ENCODE data around the gene RIMOC1.

RIMOC1 gene, protein sequence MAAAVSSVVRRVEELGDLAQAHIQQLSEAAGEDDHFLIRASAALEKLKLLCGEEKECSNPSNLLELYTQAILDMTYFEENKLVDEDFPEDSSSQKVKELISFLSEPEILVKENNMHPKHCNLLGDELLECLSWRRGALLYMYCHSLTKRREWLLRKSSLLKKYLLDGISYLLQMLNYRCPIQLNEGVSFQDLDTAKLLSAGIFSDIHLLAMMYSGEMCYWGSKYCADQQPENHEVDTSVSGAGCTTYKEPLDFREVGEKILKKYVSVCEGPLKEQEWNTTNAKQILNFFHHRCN

DNA sequence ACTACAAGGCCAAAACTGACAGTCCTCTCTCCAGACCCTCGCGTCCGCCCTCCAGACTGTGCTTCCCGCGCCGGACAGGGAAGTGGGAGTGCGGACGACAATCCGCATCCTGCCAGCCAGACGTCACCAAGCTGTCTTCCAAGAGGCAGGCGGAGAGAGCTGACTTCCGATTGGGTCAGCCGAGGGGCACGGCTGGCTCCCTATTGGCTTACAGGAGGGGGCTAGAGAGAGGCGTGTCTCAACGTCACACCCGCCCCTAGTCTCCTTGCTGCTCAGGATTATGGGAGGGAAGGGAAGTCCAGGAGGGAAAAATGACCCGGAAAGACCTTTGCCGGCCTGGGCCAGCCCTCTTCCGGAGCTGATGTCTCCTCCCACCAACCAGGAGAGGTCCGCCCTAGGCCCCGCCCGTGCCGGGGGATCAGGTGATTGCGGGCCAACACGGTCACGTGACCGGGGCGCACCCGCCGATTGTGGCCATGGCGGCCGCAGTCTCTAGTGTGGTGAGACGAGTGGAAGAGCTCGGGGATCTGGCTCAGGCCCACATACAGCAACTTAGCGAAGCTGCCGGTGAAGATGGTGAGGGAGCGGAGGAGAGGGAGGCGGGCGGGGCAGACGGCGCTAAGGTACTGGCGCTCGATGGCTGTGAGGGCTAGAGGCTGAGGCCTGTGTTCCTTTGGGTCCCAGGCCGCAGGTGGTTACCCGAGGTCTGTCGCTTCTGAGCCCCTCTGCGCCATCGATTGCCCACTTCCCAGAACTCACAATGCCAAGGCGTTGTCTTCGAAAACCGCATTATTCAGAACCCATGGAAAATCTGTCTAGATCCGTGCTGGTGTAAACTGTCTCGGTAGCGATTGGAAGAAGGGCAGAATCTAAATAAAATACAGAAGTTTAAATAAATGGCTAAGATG is at the start of gene RIMOC1:
Gene RIMOC1 (plus strand): TSS at position 453 of the 908 bp plus-strand sequence. CDS start 24 bp downstream, at position 477.
- DNase-seq: peak; percentile 98

DNA sequence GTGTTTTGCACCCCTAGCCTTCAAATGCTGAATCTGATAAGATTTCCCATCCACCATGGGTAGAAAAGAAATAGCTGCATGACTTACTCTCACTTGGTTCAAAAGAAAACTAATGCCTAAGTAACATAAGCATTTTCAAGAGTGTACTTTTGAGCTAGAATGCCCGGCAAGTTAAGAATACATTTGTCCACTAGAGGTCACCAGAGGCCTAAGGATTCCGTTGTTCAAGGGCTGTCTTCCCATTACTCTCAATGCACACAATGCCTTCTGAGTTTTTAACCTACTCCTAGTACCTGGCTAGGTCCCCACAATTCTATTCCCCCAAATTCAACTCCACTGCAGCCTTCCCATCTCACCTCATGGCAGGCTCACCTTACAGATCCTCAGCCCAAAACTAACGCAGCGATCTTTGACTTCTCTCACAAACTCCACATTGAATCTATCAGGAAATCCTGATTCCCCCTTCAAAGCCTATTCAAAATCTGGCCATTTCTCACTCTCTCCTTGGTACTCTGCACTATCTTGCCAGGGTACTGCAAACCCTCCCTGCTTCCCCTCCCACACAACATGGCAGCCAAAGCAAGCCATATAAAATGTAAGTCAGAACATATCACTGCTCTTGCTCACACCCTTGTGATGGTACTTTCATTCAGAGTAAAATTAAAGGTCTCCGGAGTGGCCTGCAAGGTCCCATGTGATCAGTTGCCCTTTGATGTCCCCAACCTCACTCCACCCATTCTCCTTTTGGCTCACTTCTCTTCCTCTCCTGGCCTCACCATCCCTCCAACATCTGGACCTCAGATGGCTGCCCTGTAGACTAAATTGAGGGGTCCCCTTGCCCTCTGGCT is 47.3 kb upstream of the RIMOC1 start:
- peak; percentile 14 for DNase-seq

DNA sequence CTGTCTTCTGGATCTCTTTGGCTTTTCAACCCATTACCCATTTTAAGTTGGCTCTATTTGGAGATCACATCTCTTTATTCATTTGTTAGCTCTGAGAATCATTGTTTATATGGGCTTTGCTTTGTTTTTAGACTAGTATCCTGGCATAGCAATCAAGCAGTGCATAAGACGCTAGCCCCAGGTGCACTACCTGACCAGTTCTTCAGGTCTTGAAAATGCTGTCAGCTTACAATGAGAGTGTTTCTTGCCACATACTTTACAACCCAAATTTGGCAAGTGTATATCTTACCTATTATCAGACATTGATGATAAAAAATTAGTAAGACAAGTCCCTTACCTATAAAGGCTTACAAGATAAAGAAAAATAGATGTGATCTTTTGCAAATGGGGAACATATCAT is 46.2 kb upstream of the RIMOC1 start:
- no peak for DNase-seq

DNA sequence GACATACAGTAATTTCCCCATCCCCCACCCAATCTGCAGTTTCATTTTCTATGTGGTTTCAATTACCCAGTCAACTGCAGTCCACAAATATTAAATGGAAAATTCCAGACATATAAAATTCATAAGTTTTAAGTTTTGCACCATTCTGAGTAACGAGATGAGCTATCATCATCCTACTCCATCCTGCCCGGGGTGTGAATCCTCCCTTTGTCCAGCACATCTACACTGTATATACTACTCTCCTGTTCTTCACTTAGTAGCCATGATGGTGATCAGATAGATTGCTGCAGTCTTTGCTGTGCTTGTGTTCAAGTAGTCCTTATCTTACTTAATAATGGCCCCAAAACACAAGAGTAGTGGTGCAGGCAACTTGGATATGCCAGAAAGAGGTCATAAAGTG is 45.3 kb upstream of the RIMOC1 start:
- no peak for DNase-seq

DNA sequence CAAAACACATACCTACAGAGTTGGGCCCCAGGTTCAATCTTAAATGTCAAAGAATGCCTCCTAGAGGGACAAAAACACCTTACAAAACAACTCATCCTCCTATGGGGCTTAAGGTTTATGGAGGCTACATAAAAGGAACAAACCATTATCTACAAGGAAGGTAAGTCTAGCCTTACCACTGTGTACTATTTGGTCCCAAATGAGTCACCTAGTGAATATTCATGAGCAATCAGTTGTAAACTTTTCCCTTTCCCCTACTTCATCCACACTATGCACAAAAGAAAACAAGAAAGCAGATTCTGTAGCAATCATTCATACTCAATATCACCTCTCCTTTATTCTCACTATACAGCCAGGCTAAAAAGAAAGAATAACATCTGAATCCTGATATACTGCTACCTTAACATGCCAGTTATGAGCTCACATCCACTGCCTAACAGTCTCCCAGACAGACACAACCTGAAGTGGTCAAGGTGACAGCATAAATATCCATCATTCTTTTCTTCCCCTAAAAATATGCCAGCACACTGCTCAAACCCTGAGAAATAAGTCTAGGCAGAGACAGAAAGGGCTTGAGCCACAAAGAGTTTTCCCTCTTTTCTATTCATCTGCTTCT is 40.2 kb upstream of the RIMOC1 start:
- no peak for DNase-seq

DNA sequence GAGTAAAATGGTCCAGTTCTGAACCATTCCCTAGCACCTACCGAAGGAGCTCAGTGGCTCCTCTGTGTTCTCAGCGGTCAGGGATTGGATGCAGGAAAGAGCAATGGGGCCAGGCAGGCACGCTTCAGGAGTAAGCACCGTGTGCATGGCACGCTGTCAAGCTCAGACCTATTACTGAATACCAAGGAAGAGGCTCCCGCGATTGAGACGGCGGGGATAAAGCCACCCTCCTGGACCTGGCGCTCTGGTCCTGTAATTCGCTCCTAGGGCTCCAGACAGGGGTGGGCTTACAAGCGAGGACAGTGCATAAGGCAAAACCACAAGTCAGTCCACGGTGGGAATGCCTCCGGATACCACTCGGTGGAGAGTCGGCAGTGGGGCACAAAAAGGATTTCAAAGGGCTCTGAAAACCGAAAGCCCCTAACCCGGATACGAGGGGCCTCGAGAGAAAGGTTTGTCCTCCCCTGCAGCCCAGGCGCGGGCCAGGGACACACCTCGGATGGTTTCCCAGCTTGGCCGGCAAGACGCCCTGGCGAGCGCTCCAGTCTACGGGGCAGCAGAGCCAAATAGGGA is 34.9 kb upstream of the RIMOC1 start:
- no peak for DNase-seq

DNA sequence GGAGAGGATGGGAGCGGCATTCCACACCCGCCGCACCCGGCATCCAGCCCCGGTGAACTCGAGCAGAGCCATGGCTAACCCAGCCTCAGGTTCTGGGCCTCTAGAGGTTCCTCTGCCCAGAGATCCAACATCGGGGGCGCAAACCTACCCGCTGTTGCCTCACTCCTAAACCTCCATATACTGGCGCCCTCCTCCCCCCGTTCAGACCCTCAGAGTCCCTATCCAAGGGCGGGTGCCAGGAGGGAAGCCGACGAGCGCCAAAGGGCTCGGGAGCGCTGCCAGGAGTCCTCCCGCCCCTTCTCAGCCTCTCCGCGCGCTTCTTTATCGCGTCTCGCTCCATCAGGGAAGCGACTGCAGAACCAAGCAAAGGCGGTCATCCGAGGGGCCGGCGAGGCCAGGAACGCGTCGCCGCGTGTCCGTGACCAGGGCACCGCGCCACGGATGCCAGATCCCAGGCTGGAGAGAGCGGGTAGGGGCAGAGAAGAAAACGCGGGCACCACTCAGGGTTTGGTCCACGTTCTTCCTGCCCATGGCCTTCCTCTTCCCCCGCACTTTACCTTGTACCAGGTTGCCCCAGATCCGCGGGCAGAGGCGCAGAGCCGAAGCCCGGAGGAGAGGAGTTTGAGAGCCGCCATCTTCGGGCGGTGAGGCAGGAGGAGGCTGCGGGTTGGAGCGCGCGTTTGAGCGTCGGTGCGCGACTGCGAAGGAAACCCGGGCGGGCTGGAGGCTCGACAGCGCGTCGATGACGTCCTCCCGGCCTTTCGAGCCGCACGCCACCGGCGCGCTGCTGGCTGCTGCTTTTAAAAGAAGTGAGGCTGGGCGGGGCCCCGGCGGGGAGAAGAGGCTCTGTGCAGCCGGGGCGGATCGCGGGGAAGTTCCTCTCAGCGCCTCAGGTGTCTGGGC is 34.2 kb upstream of the RIMOC1 start, which contains the start of gene OXCT1:
Gene OXCT1 (minus strand): TSS at position 702 of the 903 bp plus-strand sequence. CDS start 67 bp downstream, at position 635.
- peak; percentile 84 for DNase-seq

DNA sequence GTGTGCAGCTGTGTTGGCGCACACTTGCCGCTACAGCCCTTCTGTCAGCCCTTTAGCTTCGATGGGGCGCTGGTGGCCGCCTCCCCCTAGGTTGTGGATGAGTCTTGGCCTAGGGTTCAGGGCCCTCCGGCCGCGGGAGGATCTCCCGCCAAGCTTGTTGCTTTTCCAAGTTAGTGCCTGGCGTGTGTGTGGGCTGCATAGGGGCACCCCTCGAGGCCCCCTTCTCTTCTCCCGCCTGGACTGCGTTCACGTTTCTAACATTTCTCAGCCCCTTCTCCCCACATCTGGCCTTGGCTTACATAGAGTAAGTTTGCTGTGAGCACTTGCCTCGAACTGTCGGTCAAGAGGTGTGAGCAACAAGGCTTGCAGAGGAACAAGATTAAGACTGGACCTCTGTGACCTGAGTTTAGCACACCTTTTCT is 33.5 kb upstream of the RIMOC1 start:
- DNase-seq: no peak

DNA sequence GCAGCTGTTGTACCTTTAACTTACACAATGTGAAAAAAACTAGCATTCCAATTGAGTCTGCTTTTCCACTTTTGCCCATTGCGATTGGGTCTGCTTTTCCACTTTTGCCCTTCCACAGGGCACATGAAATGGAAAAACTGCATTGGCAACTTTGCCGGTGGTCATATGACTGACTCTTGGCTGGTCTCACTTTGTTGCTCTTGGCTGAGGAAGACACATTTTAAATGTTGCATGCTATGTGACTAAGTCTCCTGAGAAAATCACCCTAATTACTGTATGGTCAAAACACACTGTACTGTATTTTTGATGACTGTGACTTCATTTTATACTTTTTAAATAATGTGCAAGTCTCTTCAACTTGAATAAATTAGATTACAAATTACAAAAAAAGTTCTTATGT is 32.3 kb upstream of the RIMOC1 start:
- no peak for DNase-seq

DNA sequence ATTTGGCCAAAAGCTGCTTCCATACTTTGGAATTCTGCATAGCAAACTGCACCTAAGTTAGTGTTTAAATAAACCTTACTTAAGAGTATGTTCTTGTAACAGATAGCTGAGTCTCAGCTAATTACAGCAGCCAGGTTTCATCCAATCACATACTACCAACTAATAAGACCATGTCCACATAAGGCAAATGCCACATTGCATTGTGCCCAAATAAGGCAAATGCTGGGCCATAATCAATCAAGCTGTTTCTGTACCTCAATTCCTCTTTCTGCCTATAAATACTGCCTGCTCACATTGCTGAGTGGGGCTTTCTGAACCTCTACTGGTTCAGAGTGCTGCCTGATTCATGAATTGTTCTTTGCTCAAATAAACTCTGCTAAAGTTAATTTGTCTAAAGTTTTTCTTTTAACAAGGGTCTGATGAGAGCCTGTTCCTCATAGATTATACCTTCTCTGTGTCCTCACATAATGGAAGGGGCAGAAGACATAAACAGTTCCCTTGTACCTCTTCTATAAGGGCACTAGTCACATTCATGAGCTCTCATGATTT is 29.6 kb upstream of the RIMOC1 start:
- DNase-seq: no peak

DNA sequence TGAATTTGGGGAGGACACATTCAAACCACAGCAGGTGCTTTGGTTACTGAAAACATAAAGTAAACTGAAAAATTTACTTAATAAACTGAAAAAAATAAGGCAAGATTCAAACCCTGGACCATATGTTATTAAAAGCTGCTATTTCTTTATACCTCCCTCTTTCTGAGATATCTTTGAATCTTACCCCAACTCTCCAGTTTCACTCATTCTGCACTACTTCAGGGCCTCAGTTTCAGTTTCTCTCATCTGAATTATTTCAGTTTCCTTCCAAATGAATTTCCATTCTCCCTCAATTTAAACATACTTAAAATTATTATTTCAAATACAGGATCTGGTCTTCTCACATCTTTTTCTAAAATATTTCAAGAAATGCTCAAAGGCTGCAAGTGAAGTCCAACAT is 29.0 kb upstream of the RIMOC1 start:
- DNase-seq: no peak

DNA sequence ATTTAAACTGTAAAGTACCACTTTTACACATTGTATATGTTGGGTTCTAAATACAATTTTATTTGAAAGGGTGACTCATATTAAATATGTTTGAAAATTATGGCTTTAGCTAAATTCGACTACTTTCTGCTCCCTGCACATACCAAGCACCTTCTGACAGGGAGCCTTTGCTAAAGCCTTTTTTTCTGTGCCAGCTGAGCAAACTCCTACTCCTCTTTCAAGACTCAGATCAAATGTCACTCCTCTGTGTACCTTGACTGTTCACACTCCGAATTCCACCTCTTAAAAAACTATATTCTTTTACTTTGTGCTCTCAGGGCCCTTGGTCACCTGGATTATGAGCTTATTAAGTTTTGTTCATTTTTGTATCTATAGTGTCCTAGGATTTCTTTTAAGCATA is 27.5 kb upstream of the RIMOC1 start:
- no peak for DNase-seq

DNA sequence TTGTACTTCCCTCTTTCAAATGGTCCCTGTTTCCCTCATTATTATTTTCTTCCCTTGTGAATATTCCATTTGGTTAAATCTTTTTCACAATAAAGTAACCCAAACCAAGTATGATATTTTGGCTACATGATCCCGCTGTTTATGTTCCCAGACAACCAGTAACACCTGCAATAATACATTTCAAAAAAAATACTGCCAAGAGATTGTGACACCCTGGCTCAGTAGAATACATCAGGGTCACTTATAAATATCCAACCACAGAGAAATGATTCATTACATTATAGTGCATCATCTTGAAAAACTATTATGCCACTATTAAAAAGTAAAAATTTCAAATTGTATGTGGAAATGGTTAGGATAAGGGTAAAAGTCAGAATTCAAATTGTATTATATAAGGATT is 26.7 kb upstream of the RIMOC1 start:
- DNase-seq: no peak

DNA sequence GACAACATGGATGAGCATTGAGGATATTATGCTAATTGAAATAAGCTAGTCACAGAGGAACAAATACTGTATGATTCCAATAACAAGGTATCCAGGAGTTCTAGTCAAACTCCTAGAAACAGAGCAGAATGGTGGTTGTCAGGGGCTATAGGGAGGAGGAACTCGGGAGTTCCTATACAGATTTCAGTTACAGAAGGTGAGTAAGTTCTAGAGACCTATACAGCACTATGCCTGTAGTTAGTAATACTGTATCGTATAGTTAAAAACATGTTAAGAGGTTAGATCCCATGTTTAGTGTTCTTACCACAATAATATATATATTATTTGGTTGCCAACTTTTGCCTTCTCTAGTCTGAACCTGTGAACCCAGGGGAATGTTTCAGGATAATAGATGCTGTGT is 26.0 kb upstream of the RIMOC1 start:
- DNase-seq: no peak

DNA sequence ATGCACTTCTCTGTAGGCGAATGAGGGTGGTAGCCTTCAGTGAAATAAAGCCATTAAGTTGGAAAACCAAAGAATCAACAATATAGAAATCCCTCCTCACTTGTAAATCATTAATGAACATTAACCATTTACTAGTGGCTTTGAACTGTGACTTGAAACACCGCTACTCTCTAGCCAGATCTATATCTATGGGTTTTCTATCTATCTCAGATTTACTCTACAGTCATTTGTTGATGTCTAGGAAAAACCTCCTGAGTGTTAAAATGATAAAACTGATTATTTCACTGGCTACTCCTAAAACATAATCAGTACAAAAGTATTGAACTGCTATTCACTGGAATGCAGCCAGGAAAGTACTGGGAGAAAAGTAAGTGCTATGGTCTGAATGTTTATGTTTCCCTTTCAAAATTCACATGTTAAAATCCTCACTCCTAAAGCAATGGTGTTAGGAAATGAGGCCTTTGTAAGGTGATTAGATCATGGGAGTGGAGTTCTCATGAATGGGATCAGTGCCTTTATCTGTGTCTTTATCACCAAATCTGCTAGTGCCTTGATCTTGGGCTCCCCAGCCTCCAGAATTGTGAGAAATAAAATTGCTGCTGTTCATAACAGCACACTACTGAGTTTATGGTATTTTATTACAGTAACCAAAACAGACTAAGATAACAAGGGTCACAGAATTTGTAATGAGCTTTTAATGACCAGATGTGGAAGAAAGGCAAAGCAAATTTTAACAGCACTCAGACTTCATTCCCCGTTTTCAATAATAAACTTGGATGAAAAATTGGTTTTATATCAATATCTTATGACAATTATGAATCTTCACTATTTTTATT is 25.3 kb upstream of the RIMOC1 start:
- DNase-seq: no peak

DNA sequence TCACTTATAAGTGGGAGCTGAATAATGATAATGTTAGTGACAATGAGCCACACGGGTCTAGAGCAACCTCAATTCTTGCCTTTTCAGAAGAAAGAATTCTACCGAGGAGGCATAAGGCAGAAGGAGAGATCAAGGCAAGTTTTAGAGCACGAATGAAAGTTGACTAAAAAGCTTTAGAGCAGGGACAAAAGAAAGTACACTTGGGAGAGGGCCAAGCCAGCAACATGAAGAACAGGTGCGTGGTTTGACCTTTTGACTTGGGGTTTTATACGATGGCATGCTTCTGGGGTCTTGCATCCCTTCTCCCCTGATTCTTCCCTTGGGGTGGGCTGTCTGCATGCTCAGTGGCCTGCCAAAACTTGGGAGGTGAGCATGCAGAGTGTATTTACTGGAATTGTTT is 21.4 kb upstream of the RIMOC1 start:
- DNase-seq: no peak

DNA sequence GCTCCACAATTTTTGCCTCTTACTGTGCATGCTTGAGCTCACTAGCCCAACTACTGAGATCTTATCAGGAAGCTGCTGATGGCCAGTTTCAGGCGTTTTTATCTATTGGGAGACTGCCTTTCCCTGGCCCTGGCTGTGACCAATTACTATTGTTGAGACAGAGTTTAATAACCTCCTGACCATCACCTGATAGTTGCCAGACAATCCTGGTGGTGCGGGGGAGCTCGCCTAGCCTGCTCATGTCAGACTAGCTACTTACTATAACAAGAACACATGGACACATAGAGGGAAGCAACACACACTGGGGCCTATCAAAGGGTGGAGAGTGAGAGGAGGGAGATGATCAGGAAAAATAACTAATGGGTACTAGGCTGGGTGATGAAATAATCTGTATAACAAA is 20.9 kb upstream of the RIMOC1 start:
- DNase-seq: no peak

DNA sequence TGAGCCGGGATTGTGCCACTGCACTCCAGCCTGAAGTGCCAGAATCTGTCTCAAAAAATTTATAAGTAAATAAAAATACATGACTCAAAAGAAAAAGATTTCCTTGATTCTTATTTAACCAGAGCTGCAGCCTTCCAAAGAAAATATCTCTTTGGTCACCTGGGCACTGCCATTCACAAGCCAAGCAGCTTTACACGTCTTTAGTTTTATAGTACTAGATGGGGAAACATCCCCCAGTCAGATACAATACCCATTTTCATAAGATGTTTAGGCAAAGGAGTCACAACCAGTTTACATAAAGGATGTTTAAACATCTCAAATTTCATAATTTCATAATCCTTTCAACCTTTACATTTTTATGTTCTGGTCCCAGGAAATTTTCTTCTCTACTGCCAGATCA is 20.2 kb upstream of the RIMOC1 start:
- no peak for DNase-seq

DNA sequence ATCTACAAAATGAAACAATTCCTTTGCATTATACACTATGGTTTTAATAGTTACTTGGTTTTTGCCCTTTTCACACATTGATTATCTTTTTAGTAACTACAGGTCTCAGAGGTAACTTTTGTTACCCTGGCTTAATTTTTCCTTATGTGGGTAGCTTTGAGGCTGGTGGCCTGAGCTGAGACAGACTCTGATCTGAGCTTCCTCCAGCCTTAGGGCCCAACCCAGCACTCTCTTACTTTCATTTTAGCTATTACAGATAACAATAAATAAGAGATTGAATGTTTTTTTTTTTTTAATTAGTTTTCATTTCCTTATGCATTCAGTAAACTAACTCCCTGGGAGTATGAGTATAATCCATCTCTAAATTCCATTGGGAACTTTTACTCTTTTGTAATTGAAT is 18.9 kb upstream of the RIMOC1 start:
- DNase-seq: no peak

All from NCI-H226 (cell line).